Neutrophil (primary cell): Measurements from ENCODE around the gene MITF.

ENCODE experiments used
- H3K27ac ChIP-seq: fragments of 200-600 bp; sonication (generic); 2 replicates; pipeline ENCODE4 v1.5.1; 2016; ENCODE audit warnings: mild to moderate bottlenecking, moderate library complexity
- H3K27me3 ChIP-seq: fragments of 200-600 bp; sonication (generic); 2 replicates; pipeline ENCODE4 v1.6.0; 2016; ENCODE audit warnings: mild to moderate bottlenecking
- H3K36me3 ChIP-seq: fragments of 200-600 bp; sonication (generic); 2 replicates; pipeline ENCODE4 v1.5.1; 2017
- H3K4me1 ChIP-seq, 2 experiments: fragments of 200-600 bp in 1 of 2; sonication (generic) in 1 of 2; 1 replicate in 1 of 2; 2 replicates in 1 of 2; pipeline versions ENCODE4 v1.5.1 to v1.6.1; 2013 to 2016; ENCODE audit warnings: low read depth in 1 of 2, low read length in 1 of 2, mild to moderate bottlenecking in 1 of 2, moderate library complexity in 1 of 2; ENCODE audit not compliant: control insufficient read depth in 1 of 2, insufficient read depth in 1 of 2
- H3K4me3 ChIP-seq, 2 experiments: fragments of 200-600 bp in 1 of 2; sonication (generic) in 1 of 2; 1 replicate in 1 of 2; 2 replicates in 1 of 2; pipeline ENCODE4 v1.5.1; 2013 to 2016; ENCODE audit warnings: low read depth in 1 of 2, low read length in 1 of 2, mild to moderate bottlenecking in 1 of 2, moderate library complexity in 1 of 2
- H3K9me3 ChIP-seq: fragments of 200-600 bp; sonication (generic); 2 replicates; pipeline ENCODE4 v1.5.1; 2016
- CTCF ChIP-seq: fragments of 200-600 bp; sonication (generic); IDR thresholded peaks from 2 replicates; pipeline ENCODE4 v1.5.1; 2016; ENCODE audit warnings: antibody characterized with exemption

The MITF gene

GRCh38 chr3:69777582-69777967 is 38.3 kb downstream of the MITF start:
- Histone ChIP-seq H3K4me3 (no peak overlapping the region), H3K9me3 (no peaks in the 10 kb centered on the region), H3K27ac (no peak overlapping the region), H3K4me1 (no peaks in the 10 kb centered on the region), H3K36me3 (no peaks in the 10 kb centered on the region), H3K27me3 (no peaks in the 10 kb centered on the region)
- no peak for TF ChIP-seq CTCF

GRCh38 chr3:69781593-69781992 is 42.3 kb downstream of the MITF start:
- Histone ChIP-seq H3K9me3 (no peaks in the 10 kb centered on the region), H3K27me3 (no peaks in the 10 kb centered on the region), H3K36me3 (no peaks in the 10 kb centered on the region), H3K4me3 (no peak overlapping the region), H3K4me1 (no peaks in the 10 kb centered on the region), H3K27ac (no peak overlapping the region)
- no peak for TF ChIP-seq CTCF

- Histone ChIP-seq H3K27me3 (peaks cover 5% of the 10 kb centered on the region), H3K4me3 (no peak overlapping the region), H3K36me3 (no peaks in the 10 kb centered on the region), H3K4me1 (no peaks in the 10 kb centered on the region), H3K9me3 (no peaks in the 10 kb centered on the region), H3K27ac (no peak overlapping the region)
- no peak for TF ChIP-seq CTCF
Observed at GRCh38 chr3:69784954-69785514, 45.8 kb downstream of the MITF start.

GRCh38 chr3:69785769-69786320 is 46.6 kb downstream of the MITF start:
- Histone ChIP-seq H3K4me3 (no peak overlapping the region), H3K36me3 (no peaks in the 10 kb centered on the region), H3K27ac (no peak overlapping the region), H3K27me3 (peaks cover 13% of the 10 kb centered on the region), H3K9me3 (no peaks in the 10 kb centered on the region), H3K4me1 (no peaks in the 10 kb centered on the region)
- TF ChIP-seq CTCF, result no peak

- H3K27me3 ChIP-seq, result peaks cover 23% of the 10 kb centered on the region
- no peak for TF ChIP-seq CTCF
- H3K36me3 ChIP-seq, result no peaks in the 10 kb centered on the region
- no peaks in the 10 kb centered on the region for H3K4me1 ChIP-seq
- H3K9me3 ChIP-seq, result no peaks in the 10 kb centered on the region
- no peak overlapping the region for H3K4me3 ChIP-seq
- no peak overlapping the region for H3K27ac ChIP-seq
Observed at GRCh38 chr3:69786854-69787253, 47.6 kb downstream of the MITF start.
